CD14-positive monocyte (primary cell): ENCODE results near the gene PTPRR. TPM values are rescaled to one million over a fixed set of nuclear protein-coding genes. Genes with fewer than 3 reads are reported as not detected.

Experiments
- DNase-seq, 3 donors: peaks; one replicate each; pipeline ENCODE4 v3.0.0-alpha.2; 2011 to 2022
- H2AFZ ChIP-seq: 2 replicates; pipeline ENCODE4 v1.6.0; 2012; ENCODE audit warnings: mild to moderate bottlenecking, low read depth, low read length, inconsistent platforms; ENCODE audit not compliant: insufficient read depth, poor library complexity, severe bottlenecking
- H3K27ac ChIP-seq, 2 donors: 1 replicate in 1 of 2; 2 replicates in 1 of 2; pipeline ENCODE4 v1.5.1; 2012 to 2013; ENCODE audit warnings: low read length in 2 of 2, control low read depth in 1 of 2, inconsistent platforms in 1 of 2, low read depth in 1 of 2, mild to moderate bottlenecking in 1 of 2
- H3K27me3 ChIP-seq, 2 donors: one replicate each; pipeline versions ENCODE4 v1.6.0 to v1.6.1; 2011 to 2013; ENCODE audit warnings: low read length in 2 of 2; ENCODE audit not compliant: control insufficient read depth in 2 of 2, insufficient read depth in 2 of 2
- H3K36me3 ChIP-seq, 2 donors: replicated peaks in 1 of 2; 1 replicate in 1 of 2; 2 replicates in 1 of 2; pipeline versions ENCODE4 v1.5.1 to v1.6.1; 2012 to 2013; ENCODE audit warnings: low read length in 2 of 2, control low read depth in 1 of 2, inconsistent platforms in 1 of 2, mild to moderate bottlenecking in 1 of 2; ENCODE audit not compliant: insufficient read depth in 2 of 2, control insufficient read depth in 1 of 2
- H3K4me1 ChIP-seq, 2 donors: 1 replicate in 1 of 2; 2 replicates in 1 of 2; pipeline versions ENCODE4 v1.5.1 to v1.6.1; 2012 to 2013; ENCODE audit warnings: low read length in 2 of 2, control low read depth in 1 of 2, inconsistent platforms in 1 of 2, mild to moderate bottlenecking in 1 of 2, moderate library complexity in 1 of 2; ENCODE audit not compliant: insufficient read depth in 2 of 2, control insufficient read depth in 1 of 2
- H3K4me2 ChIP-seq: replicated peaks from 2 replicates; pipeline ENCODE3; 2012; ENCODE audit warnings: low read length, moderate library complexity, mild to moderate bottlenecking; ENCODE audit not compliant: poor library complexity, severe bottlenecking; ENCODE audit errors: extremely low read depth
- H3K4me3 ChIP-seq, 3 experiments: fragments of 200-600 bp in 1 of 3; sonication (generic) in 1 of 3; replicated peaks in 1 of 3; 1 replicate in 2 of 3; 2 replicates in 1 of 3; pipeline ENCODE4 v1.5.1; 2011 to 2013; ENCODE audit warnings: low read length in 3 of 3, mild to moderate bottlenecking in 3 of 3, control low read depth in 2 of 3, low read depth in 2 of 3, inconsistent platforms in 1 of 3, moderate library complexity in 1 of 3
- H3K79me2 ChIP-seq: 2 replicates; pipeline ENCODE4 v1.6.0; 2012; ENCODE audit warnings: mild to moderate bottlenecking, control low read depth, inconsistent platforms, low read length, moderate library complexity; ENCODE audit not compliant: insufficient read depth
- H3K9ac ChIP-seq: 2 replicates; pipeline ENCODE4 v1.6.0; 2017; ENCODE audit warnings: low read length, mild to moderate bottlenecking; ENCODE audit not compliant: insufficient read depth, poor library complexity, severe bottlenecking
- H3K9me3 ChIP-seq, 2 donors: replicated peaks in 1 of 2; 1 replicate in 1 of 2; 2 replicates in 1 of 2; pipeline versions ENCODE4 v1.5.1 to v1.6.1; 2012 to 2013; ENCODE audit warnings: low read length in 2 of 2, control low read depth in 1 of 2; ENCODE audit not compliant: control insufficient read depth in 1 of 2, insufficient read depth in 1 of 2
- H4K20me1 ChIP-seq: 2 replicates; pipeline ENCODE4 v1.6.0; 2012; ENCODE audit warnings: mild to moderate bottlenecking, low read length, control low read depth, moderate library complexity; ENCODE audit not compliant: insufficient read depth
- H3K27ac Mint-ChIP-seq, 7 donors: one replicate each; pipeline ENCODE4 v1.8.0; 2020; ENCODE audit warnings: mild to moderate bottlenecking in 7 of 7, mixed read lengths in 7 of 7, moderate library complexity in 6 of 7, inconsistent platforms in 2 of 7
- H3K27me3 Mint-ChIP-seq, 3 donors: one replicate each; pipeline ENCODE4 v1.8.0; 2021 to 2022; ENCODE audit warnings: low read depth in 3 of 3, mild to moderate bottlenecking in 3 of 3, mixed read lengths in 3 of 3, moderate library complexity in 3 of 3, inconsistent platforms in 1 of 3
- H3K36me3 Mint-ChIP-seq, 2 donors: one replicate each; pipeline ENCODE4 v1.8.0; 2020; ENCODE audit warnings: mixed read lengths in 2 of 2, inconsistent platforms in 1 of 2, mild to moderate bottlenecking in 1 of 2
- H3K4me1 Mint-ChIP-seq: one replicate; pipeline ENCODE4 v1.8.0; 2020; ENCODE audit warnings: mild to moderate bottlenecking, mixed read lengths
- H3K4me3 Mint-ChIP-seq, 2 donors: one replicate each; pipeline ENCODE4 v1.8.0; 2020; ENCODE audit warnings: mild to moderate bottlenecking in 2 of 2, mixed read lengths in 2 of 2, moderate library complexity in 1 of 2
- H3K9me3 Mint-ChIP-seq, 7 donors: one replicate each; pipeline ENCODE4 v1.8.0; 2020 to 2022; ENCODE audit warnings: mixed read lengths in 7 of 7, mild to moderate bottlenecking in 6 of 7, moderate library complexity in 6 of 7, inconsistent platforms in 2 of 7
- WGBS: methylation state at CpG from one replicate; pipeline ENCODE4 v1.1.5; 2013; ENCODE audit warnings: missing lambda C conversion rate; ENCODE audit not compliant: insufficient coverage; 5-methylcytosine and 5-hydroxymethylcytosine counted together
- intact Hi-C, 2 donors: fragments of 100-400 bp; cut with micrococcal nuclease; formaldehyde crosslinking; loops; one replicate each; pipeline versions ENCODE4 v1.15.0 to v1.15.1; 2023
- polyA plus RNA-seq, 3 donors: library from polyadenylated mRNA; depleted of rRNA in 1 of 3; unstranded in 2 of 3; stranded (reverse) in 1 of 3; fragments of 300-500 nt in 2 of 3; fragments of >200 nt in 1 of 3; fragmentation: Illumina TruSeq in 2 of 3; gene quantifications; 1 replicate in 2 of 3; 2 replicates in 1 of 3; pipeline ENCODE4 v1.2.3, GENCODE V29; 2012 to 2021
- TF ChIP-seq, protein P1 (sequence below): fragments of 200-600 bp; IDR thresholded peaks from one replicate; pipeline ENCODE4 v1.8.0; 2022; ENCODE audit warnings: antibody characterized with exemption, mild to moderate bottlenecking

PTPRR gene
- polyA plus RNA-seq, 3 donors, result not detected

GRCh38 chr12:70762000-70762399, 158.5 kb downstream of the PTPRR start:
- H3K9me3 ChIP-seq, result peaks cover 0 to 10% of the 10 kb centered on the region in 2 donors
- no peak overlapping the region for H3K4me3 ChIP-seq
- Mint-ChIP-seq H3K4me1 (no peaks in the 10 kb centered on the region), H3K27me3 (peaks cover 0 to 4% (median 0%) of the 10 kb centered on the region in 3 donors), H3K36me3 (no peaks in the 10 kb centered on the region), H3K9me3 (peaks cover 2 to 8% (median 7%) of the 10 kb centered on the region in 7 donors), H3K4me3 (no peak overlapping the region), H3K27ac (no peak overlapping the region)
- no peaks in the 10 kb centered on the region for H3K4me1 ChIP-seq
- intact Hi-C loops, result no loop called here
- TF ChIP-seq, protein P1, sequence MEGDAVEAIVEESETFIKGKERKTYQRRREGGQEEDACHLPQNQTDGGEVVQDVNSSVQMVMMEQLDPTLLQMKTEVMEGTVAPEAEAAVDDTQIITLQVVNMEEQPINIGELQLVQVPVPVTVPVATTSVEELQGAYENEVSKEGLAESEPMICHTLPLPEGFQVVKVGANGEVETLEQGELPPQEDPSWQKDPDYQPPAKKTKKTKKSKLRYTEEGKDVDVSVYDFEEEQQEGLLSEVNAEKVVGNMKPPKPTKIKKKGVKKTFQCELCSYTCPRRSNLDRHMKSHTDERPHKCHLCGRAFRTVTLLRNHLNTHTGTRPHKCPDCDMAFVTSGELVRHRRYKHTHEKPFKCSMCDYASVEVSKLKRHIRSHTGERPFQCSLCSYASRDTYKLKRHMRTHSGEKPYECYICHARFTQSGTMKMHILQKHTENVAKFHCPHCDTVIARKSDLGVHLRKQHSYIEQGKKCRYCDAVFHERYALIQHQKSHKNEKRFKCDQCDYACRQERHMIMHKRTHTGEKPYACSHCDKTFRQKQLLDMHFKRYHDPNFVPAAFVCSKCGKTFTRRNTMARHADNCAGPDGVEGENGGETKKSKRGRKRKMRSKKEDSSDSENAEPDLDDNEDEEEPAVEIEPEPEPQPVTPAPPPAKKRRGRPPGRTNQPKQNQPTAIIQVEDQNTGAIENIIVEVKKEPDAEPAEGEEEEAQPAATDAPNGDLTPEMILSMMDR, result no peak
- H3K4me2 ChIP-seq, result no peak overlapping the region
- no peaks in the 10 kb centered on the region for H3K79me2 ChIP-seq
- no CpG with 5 or more reads among the region's 2 CpGs for WGBS
- no peak overlapping the region for H2AFZ ChIP-seq
- no peak overlapping the region for H3K9ac ChIP-seq
- no peaks in the 10 kb centered on the region for H4K20me1 ChIP-seq
- no peak for DNase-seq
- no peaks in the 10 kb centered on the region for H3K27me3 ChIP-seq
- H3K36me3 ChIP-seq, result no peaks in the 10 kb centered on the region
- no peak overlapping the region for H3K27ac ChIP-seq

DNA sequence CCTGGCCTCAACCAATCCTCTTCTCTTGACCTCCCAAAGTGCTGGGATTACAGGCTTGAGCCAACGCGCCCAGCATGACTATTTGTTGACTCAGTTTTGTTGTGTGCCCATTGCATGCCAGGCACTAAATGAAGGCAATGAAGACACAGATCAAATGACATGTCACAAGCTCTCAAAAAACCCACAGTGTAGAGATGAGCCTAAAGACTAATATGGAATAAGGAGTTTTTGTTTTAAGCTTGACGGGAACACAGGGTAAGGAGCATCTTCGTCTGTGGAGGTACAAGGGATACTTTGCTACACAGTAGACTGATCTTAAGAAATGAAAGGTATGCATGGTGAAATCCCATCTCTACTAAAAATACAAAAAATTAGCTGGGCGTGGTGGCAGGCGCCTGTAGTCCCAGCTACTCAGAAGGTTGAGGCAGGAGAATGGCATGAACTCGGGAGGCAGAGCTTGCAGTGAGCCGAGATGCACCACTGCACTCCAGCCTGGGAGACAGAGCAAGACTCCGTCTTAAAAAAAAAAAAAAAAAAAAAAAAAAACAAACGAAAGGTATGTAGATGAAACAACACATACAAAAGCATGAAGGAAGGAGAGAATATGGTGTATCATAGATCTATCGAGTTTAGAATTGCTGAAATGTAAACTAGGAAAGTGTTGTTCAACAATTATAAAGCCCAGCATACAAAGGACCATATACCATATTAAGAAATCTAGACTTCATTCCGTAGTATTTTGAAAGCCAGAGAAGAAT, 161.2 kb downstream of the PTPRR start:
- Histone ChIP-seq H3K9me3 (peaks cover 0 to 5% of the 10 kb centered on the region in 2 donors), H3K27ac (no peak overlapping the region), H3K4me1 (no peaks in the 10 kb centered on the region), H2AFZ (no peak overlapping the region), H3K27me3 (no peaks in the 10 kb centered on the region), H3K9ac (no peak overlapping the region), H3K79me2 (no peaks in the 10 kb centered on the region), H4K20me1 (no peaks in the 10 kb centered on the region), H3K36me3 (no peaks in the 10 kb centered on the region), H3K4me3 (no peak overlapping the region), H3K4me2 (no peak overlapping the region)
- no CpG with 5 or more reads among the region's 12 CpGs for WGBS
- intact Hi-C loops, result no loop called here
- H3K4me1 Mint-ChIP-seq, result no peaks in the 10 kb centered on the region
- TF ChIP-seq, protein P1, result no peak
- peaks cover 0 to 4% (median 0%) of the 10 kb centered on the region in 3 donors for H3K27me3 Mint-ChIP-seq
- H3K9me3 Mint-ChIP-seq, result peaks cover 0 to 4% (median 0%) of the 10 kb centered on the region in 7 donors
- DNase-seq, result no peak
- no peak overlapping the region for H3K27ac Mint-ChIP-seq
- no peaks in the 10 kb centered on the region for H3K36me3 Mint-ChIP-seq
- H3K4me3 Mint-ChIP-seq, result no peak overlapping the region
